GM13977 (cell line): ENCODE results near the gene HSP90AB1.

Experiments
- DNase-seq: peaks from one replicate; pipeline ENCODE4 v3.0.0; 2012; ENCODE audit warnings: low spot score
- in situ Hi-C: fragments of 300-500 bp; cut with MboI; formaldehyde crosslinking; loops from one replicate; pipeline ENCODE4 v1.12.0; 2022; ENCODE audit warnings: low sequenced_read_pairs, low pct_unique_long_range_greater_than_20kb, mixed read lengths, inconsistent platforms; ENCODE audit not compliant: unreplicated experiment
- TF ChIP-seq, protein P1 (sequence below): IDR thresholded peaks from 2 replicates; pipeline ENCODE4 v1.5.1; 2012; ENCODE audit warnings: mild to moderate bottlenecking, control low read depth; ENCODE audit not compliant: insufficient read depth; ENCODE audit errors: extremely low read depth, missing control alignments

The HSP90AB1 gene

GRCh38 chr6:44278315-44278714 lies 31.4 kb downstream of the HSP90AB1 start:
- DNase-seq = no peak
- TF ChIP-seq, protein P1, sequence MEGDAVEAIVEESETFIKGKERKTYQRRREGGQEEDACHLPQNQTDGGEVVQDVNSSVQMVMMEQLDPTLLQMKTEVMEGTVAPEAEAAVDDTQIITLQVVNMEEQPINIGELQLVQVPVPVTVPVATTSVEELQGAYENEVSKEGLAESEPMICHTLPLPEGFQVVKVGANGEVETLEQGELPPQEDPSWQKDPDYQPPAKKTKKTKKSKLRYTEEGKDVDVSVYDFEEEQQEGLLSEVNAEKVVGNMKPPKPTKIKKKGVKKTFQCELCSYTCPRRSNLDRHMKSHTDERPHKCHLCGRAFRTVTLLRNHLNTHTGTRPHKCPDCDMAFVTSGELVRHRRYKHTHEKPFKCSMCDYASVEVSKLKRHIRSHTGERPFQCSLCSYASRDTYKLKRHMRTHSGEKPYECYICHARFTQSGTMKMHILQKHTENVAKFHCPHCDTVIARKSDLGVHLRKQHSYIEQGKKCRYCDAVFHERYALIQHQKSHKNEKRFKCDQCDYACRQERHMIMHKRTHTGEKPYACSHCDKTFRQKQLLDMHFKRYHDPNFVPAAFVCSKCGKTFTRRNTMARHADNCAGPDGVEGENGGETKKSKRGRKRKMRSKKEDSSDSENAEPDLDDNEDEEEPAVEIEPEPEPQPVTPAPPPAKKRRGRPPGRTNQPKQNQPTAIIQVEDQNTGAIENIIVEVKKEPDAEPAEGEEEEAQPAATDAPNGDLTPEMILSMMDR = no peak
- in situ Hi-C loops = no loop called here

DNA sequence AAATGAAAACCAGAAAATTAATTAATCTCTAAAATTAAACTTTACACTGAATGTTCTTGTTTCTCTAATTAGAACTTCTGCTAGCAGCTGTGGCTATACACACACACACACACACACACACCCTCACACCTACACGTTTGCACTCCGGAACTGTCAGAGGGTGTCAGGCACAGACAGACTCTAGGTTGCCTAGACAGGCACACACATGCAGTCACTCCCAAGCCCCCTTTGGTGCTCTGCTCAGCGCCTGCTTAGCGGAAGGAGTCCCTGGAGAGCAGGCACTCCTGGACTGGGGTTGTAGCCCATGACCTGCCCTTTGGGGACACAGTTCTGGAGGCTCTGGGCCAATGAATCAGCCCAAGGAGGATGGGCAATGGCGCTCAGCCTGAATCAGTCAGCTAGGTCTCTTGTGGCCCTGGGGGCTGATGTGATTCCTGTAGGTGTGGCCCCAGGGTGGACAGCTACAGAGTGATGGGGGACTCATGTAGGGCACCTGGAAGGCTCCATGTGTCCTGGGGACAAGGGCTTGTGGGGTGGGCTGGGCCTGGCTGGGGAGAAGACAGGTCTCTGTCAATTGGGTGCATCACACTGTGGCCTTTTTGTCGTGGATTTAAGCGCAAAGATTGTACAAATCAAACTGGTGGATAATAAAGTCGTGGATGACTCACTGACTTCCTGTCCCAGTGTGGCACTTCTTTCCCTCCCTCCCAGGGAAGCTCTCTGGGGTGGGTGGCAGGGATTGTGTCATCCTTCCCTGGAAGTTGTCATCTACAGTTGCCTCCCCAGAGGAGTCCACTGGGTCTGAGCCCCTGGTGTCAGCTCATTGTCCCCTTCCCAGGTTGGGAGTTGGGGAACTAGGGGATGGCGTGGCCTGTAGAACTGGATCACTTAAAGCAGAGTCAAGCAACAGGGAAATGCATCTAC lies 32.1 kb downstream of the HSP90AB1 start:
- no peak for DNase-seq
- TF ChIP-seq, protein P1 = no peak
- in situ Hi-C loops = no loop called here

DNA sequence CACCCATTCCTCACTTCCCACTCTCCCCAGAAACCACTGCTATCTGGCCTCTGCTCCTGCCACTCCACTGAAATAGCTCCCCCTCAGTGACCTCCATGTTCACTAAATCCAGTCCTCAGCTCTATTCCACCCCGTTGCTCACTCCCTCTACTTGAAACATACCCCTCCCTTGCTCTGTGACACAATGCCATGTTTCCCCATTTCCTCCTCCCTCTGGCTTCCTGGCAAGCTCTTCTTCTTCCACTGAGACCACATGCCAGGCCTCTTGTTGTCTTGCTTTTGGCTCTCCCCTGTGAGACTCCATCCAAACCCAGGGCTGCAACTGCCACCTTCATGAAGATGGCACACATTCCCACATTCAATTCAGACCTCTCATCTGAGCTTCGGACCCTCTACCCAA lies 37.2 kb downstream of the HSP90AB1 start:
- no peak for DNase-seq
- in situ Hi-C loops = no loop called here
- TF ChIP-seq, protein P1 = no peak

DNA sequence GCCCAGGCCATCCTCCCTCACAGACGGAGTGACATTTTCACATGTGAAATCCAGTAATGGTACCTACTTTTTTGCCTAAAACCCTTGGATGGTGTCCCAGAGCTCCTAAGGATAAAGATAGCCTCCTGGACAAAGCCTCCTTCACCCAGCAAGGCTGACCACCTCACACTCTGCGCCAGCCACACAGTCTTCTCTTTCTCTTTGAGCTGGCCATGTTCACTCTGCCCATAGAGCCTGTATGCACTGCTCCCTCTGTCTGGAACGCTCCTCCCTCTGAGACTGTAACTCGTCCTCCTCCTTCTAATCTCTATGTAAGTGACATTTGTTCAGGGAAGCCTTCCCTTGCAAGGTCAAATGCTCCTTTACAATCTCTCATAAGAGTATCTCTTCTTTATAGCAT lies 38.0 kb downstream of the HSP90AB1 start:
- in situ Hi-C loops = no loop called here
- DNase-seq = no peak

GRCh38 chr6:44285552-44286284 lies 38.8 kb downstream of the HSP90AB1 start:
- in situ Hi-C loops = no loop called here
- DNase-seq = no peak
- TF ChIP-seq, protein P1 = no peak

More for the DNA sequence above, 38.0 kb downstream of the HSP90AB1 start:
- TF ChIP-seq, protein P1 = no peak

GRCh38 chr6:44286285-44286565 lies 39.3 kb downstream of the HSP90AB1 start:
- in situ Hi-C loops = no loop called here
- TF ChIP-seq, protein P1 = no peak
- DNase-seq = no peak
